Mesendoderm (in vitro differentiated cells): Measurements from ENCODE around the gene TRIM9.

Experiments
- DNase-seq: peaks from one replicate; pipeline ENCODE4 v3.0.0; 2013
- H2AK5ac ChIP-seq: 2 replicates; pipeline ENCODE4 v1.6.1; 2013; ENCODE audit warnings: low read length, inconsistent platforms
- H2BK120ac ChIP-seq: 2 replicates; pipeline ENCODE4 v1.6.1; 2013; ENCODE audit warnings: low read depth, mild to moderate bottlenecking, low read length, moderate library complexity, mixed read lengths
- H2BK15ac ChIP-seq: replicated peaks from 2 replicates; pipeline ENCODE4 v1.6.1; 2013; ENCODE audit warnings: low read depth, mild to moderate bottlenecking, moderate library complexity
- H2BK5ac ChIP-seq: 2 replicates; pipeline ENCODE4 v1.6.1; 2013; ENCODE audit warnings: low read length, inconsistent platforms
- H3K18ac ChIP-seq: 2 replicates; pipeline ENCODE4 v1.6.1; 2013; ENCODE audit warnings: mild to moderate bottlenecking, low read length, mixed read lengths
- H3K23ac ChIP-seq: one replicate; pipeline ENCODE4 v1.6.1; 2013; ENCODE audit warnings: low read length
- H3K27ac ChIP-seq: 2 replicates; pipeline ENCODE4 v1.5.1; 2013; ENCODE audit warnings: low read depth, mild to moderate bottlenecking, inconsistent platforms, low read length, moderate library complexity
- H3K27me3 ChIP-seq: 2 replicates; pipeline ENCODE4 v1.6.1; 2013; ENCODE audit warnings: low read length, control low read depth, mild to moderate bottlenecking, inconsistent platforms; ENCODE audit not compliant: insufficient read depth, poor library complexity
- H3K36me3 ChIP-seq: 2 replicates; pipeline ENCODE4 v1.6.1; 2013; ENCODE audit warnings: low read length, inconsistent platforms; ENCODE audit not compliant: control insufficient read depth, insufficient read depth
- H3K4ac ChIP-seq: one replicate; pipeline ENCODE4 v1.6.1; 2013; ENCODE audit warnings: low read depth, mild to moderate bottlenecking, low read length, moderate library complexity
- H3K4me1 ChIP-seq: 2 replicates; pipeline ENCODE4 v1.6.1; 2013; ENCODE audit warnings: low read depth, low read length, inconsistent platforms; ENCODE audit not compliant: control insufficient read depth
- H3K4me2 ChIP-seq: 2 replicates; pipeline ENCODE4 v1.6.1; 2013; ENCODE audit warnings: low read length
- H3K4me3 ChIP-seq: 2 replicates; pipeline ENCODE4 v1.5.1; 2013; ENCODE audit warnings: mild to moderate bottlenecking, low read length
- H3K56ac ChIP-seq: one replicate; pipeline ENCODE4 v1.6.1; 2013; ENCODE audit warnings: low read length
- H3K79me1 ChIP-seq: 2 replicates; pipeline ENCODE4 v1.6.1; 2013; ENCODE audit warnings: low read length, inconsistent platforms
- H3K79me2 ChIP-seq: 2 replicates; pipeline ENCODE4 v1.6.1; 2013; ENCODE audit warnings: mild to moderate bottlenecking, low read length; ENCODE audit not compliant: control insufficient read depth, insufficient read depth
- H3K9ac ChIP-seq: 2 replicates; pipeline ENCODE4 v1.6.1; 2013; ENCODE audit warnings: low read length, inconsistent platforms
- H4K5ac ChIP-seq: one replicate; pipeline ENCODE4 v1.6.1; 2013; ENCODE audit warnings: low read length
- H4K8ac ChIP-seq: one replicate; pipeline ENCODE4 v1.6.1; 2013; ENCODE audit warnings: low read depth, mild to moderate bottlenecking, control low read depth, low read length, moderate library complexity
- WGBS: extraction: QIAGEN DNeasy Blood & Tissue Kit; methylation state at CpG from one replicate; pipeline ENCODE4 v1.1.7; 2013; ENCODE audit warnings: low lambda C conversion rate, missing lambda C conversion rate; ENCODE audit not compliant: insufficient coverage; ENCODE audit errors: extremely low coverage; 5-methylcytosine and 5-hydroxymethylcytosine counted together

Gene TRIM9

GRCh38 chr14:51067295-51067694, 27.6 kb downstream of the TRIM9 start:
- no peak overlapping the region for H3K9ac ChIP-seq
- no peak overlapping the region for H2AK5ac ChIP-seq
- H3K4me1 ChIP-seq = peaks cover 4% of the 10 kb centered on the region
- no peak overlapping the region for H3K4me3 ChIP-seq
- no peaks in the 10 kb centered on the region for H3K27me3 ChIP-seq
- no peak overlapping the region for H4K8ac ChIP-seq
- H3K4me2 ChIP-seq = no peak overlapping the region
- no peak overlapping the region for H3K23ac ChIP-seq
- DNase-seq = peak; percentile 60
- no peaks in the 10 kb centered on the region for H3K79me2 ChIP-seq
- no peak overlapping the region for H2BK120ac ChIP-seq
- no peak overlapping the region for H3K56ac ChIP-seq
- no peak overlapping the region for H3K4ac ChIP-seq
- no peak overlapping the region for H3K27ac ChIP-seq
- WGBS = no CpG with 5 or more reads among the region's 4 CpGs
- no peaks in the 10 kb centered on the region for H3K36me3 ChIP-seq
- no peak overlapping the region for H4K5ac ChIP-seq
- no peaks in the 10 kb centered on the region for H3K79me1 ChIP-seq
- no peak overlapping the region for H2BK15ac ChIP-seq
- no peak overlapping the region for H3K18ac ChIP-seq
- H2BK5ac ChIP-seq = no peak overlapping the region

GRCh38 chr14:51066576-51066975, 28.3 kb downstream of the TRIM9 start:
- Histone ChIP-seq H3K9ac (no peak overlapping the region), H2BK120ac (no peak overlapping the region), H3K18ac (no peak overlapping the region), H3K79me1 (no peaks in the 10 kb centered on the region), H3K4me3 (no peak overlapping the region), H3K56ac (no peak overlapping the region), H3K4me2 (no peak overlapping the region), H2BK5ac (no peak overlapping the region), H4K8ac (no peak overlapping the region), H3K79me2 (no peaks in the 10 kb centered on the region), H3K27me3 (no peaks in the 10 kb centered on the region), H2BK15ac (no peak overlapping the region), H3K4ac (no peak overlapping the region), H4K5ac (no peak overlapping the region), H3K36me3 (no peaks in the 10 kb centered on the region), H3K27ac (no peak overlapping the region), H3K4me1 (peaks cover 4% of the 10 kb centered on the region), H3K23ac (no peak overlapping the region), H2AK5ac (no peak overlapping the region)
- no CpG with 5 or more reads among the region's 8 CpGs for WGBS
- no peak for DNase-seq

- no peaks in the 10 kb centered on the region for H3K27me3 ChIP-seq
- no peak overlapping the region for H3K9ac ChIP-seq
- no peak overlapping the region for H3K4ac ChIP-seq
- H3K18ac ChIP-seq = no peak overlapping the region
- H3K56ac ChIP-seq = no peak overlapping the region
- no peak for DNase-seq
- no peak overlapping the region for H2BK120ac ChIP-seq
- H3K27ac ChIP-seq = no peak overlapping the region
- H3K79me1 ChIP-seq = no peaks in the 10 kb centered on the region
- no peak overlapping the region for H2BK15ac ChIP-seq
- H3K4me3 ChIP-seq = no peak overlapping the region
- no peaks in the 10 kb centered on the region for H3K4me1 ChIP-seq
- no peak overlapping the region for H3K4me2 ChIP-seq
- WGBS = no CpG with 5 or more reads among the region's 2 CpGs
- H4K8ac ChIP-seq = no peak overlapping the region
- H2BK5ac ChIP-seq = no peak overlapping the region
- no peak overlapping the region for H3K23ac ChIP-seq
- no peak overlapping the region for H4K5ac ChIP-seq
- no peaks in the 10 kb centered on the region for H3K36me3 ChIP-seq
- no peaks in the 10 kb centered on the region for H3K79me2 ChIP-seq
- H2AK5ac ChIP-seq = no peak overlapping the region
Measured at GRCh38 chr14:51059032-51059431, 35.9 kb downstream of the TRIM9 start.

GRCh38 chr14:51058382-51058781, 36.5 kb downstream of the TRIM9 start:
- no CpG with 5 or more reads among the region's 4 CpGs for WGBS
- no peak overlapping the region for H3K56ac ChIP-seq
- no peak overlapping the region for H2BK15ac ChIP-seq
- H2BK120ac ChIP-seq = no peak overlapping the region
- H4K5ac ChIP-seq = no peak overlapping the region
- H3K4me1 ChIP-seq = no peaks in the 10 kb centered on the region
- no peak overlapping the region for H3K23ac ChIP-seq
- no peak overlapping the region for H3K4ac ChIP-seq
- no peaks in the 10 kb centered on the region for H3K79me2 ChIP-seq
- no peak overlapping the region for H3K18ac ChIP-seq
- no peak for DNase-seq
- H3K79me1 ChIP-seq = no peaks in the 10 kb centered on the region
- no peak overlapping the region for H3K9ac ChIP-seq
- no peak overlapping the region for H3K27ac ChIP-seq
- no peak overlapping the region for H4K8ac ChIP-seq
- H3K27me3 ChIP-seq = no peaks in the 10 kb centered on the region
- no peaks in the 10 kb centered on the region for H3K36me3 ChIP-seq
- no peak overlapping the region for H3K4me3 ChIP-seq
- H2BK5ac ChIP-seq = no peak overlapping the region
- H2AK5ac ChIP-seq = no peak overlapping the region
- no peak overlapping the region for H3K4me2 ChIP-seq

- no peak overlapping the region for H2BK15ac ChIP-seq
- no peak overlapping the region for H3K56ac ChIP-seq
- no peak overlapping the region for H4K5ac ChIP-seq
- no peak overlapping the region for H3K9ac ChIP-seq
- no peak overlapping the region for H3K18ac ChIP-seq
- no peak overlapping the region for H3K23ac ChIP-seq
- H4K8ac ChIP-seq = no peak overlapping the region
- no peak overlapping the region for H2AK5ac ChIP-seq
- no peaks in the 10 kb centered on the region for H3K27me3 ChIP-seq
- no peak overlapping the region for H3K4ac ChIP-seq
- H2BK120ac ChIP-seq = no peak overlapping the region
- no peak overlapping the region for H3K4me2 ChIP-seq
- H3K4me3 ChIP-seq = no peak overlapping the region
- H3K27ac ChIP-seq = no peak overlapping the region
- H3K4me1 ChIP-seq = no peaks in the 10 kb centered on the region
- no peaks in the 10 kb centered on the region for H3K79me1 ChIP-seq
- H3K79me2 ChIP-seq = no peaks in the 10 kb centered on the region
- H2BK5ac ChIP-seq = no peak overlapping the region
- no peaks in the 10 kb centered on the region for H3K36me3 ChIP-seq
- no peak for DNase-seq
Measured at GRCh38 chr14:51056421-51056820, 38.5 kb downstream of the TRIM9 start.

GRCh38 chr14:51053157-51053556, 41.7 kb downstream of the TRIM9 start:
- no peak overlapping the region for H3K56ac ChIP-seq
- WGBS = no CpG with 5 or more reads among the region's 2 CpGs

More at GRCh38 chr14:51053157-51053556, 41.7 kb downstream of the TRIM9 start:
- H2AK5ac ChIP-seq = no peak overlapping the region
- H3K4me1 ChIP-seq = no peaks in the 10 kb centered on the region
- H3K18ac ChIP-seq = no peak overlapping the region
- no peaks in the 10 kb centered on the region for H3K36me3 ChIP-seq
- no peak overlapping the region for H2BK5ac ChIP-seq
- H4K8ac ChIP-seq = no peak overlapping the region
- no peak overlapping the region for H3K4ac ChIP-seq
- H2BK120ac ChIP-seq = no peak overlapping the region
- H2BK15ac ChIP-seq = no peak overlapping the region
- no peaks in the 10 kb centered on the region for H3K79me1 ChIP-seq
- H3K9ac ChIP-seq = no peak overlapping the region
- no peak overlapping the region for H3K27ac ChIP-seq
- no peaks in the 10 kb centered on the region for H3K27me3 ChIP-seq
- no peak overlapping the region for H3K4me3 ChIP-seq
- H4K5ac ChIP-seq = no peak overlapping the region
- no peaks in the 10 kb centered on the region for H3K79me2 ChIP-seq
- no peak for DNase-seq
- no peak overlapping the region for H3K4me2 ChIP-seq
- H3K23ac ChIP-seq = no peak overlapping the region
